CD4-positive, alpha-beta T cell treated with Interleukin-6 for 4 hours (primary cell): Measurements from ENCODE around the gene DYNC1LI2.

Experiments used
- DNase-seq: peaks from one replicate; pipeline ENCODE4 v3.0.0-alpha.2; 2020; ENCODE audit warnings: mixed read lengths

Gene DYNC1LI2

GRCh38 chr16:66735891-66736290 lies 15.5 kb downstream of the DYNC1LI2 start:
- no peak for DNase-seq

- no peak for DNase-seq
Observed at GRCh38 chr16:66731101-66731500, 20.3 kb downstream of the DYNC1LI2 start.

- no peak for DNase-seq
Observed at GRCh38 chr16:66728804-66729203, 22.6 kb downstream of the DYNC1LI2 start.

- DNase-seq = no peak
Observed at GRCh38 chr16:66728117-66728787, 23.2 kb downstream of the DYNC1LI2 start.

- no peak for DNase-seq
Observed at GRCh38 chr16:66720766-66721165, 30.6 kb downstream of the DYNC1LI2 start.

- DNase-seq = no peak
Observed at GRCh38 chr16:66719246-66719645, 32.2 kb downstream of the DYNC1LI2 start.

- DNase-seq = no peak
Observed at GRCh38 chr16:66717776-66718175, 33.6 kb downstream of the DYNC1LI2 start.

- peak; percentile 12 for DNase-seq
Observed at GRCh38 chr16:66717112-66717675, 34.2 kb downstream of the DYNC1LI2 start.

- no peak for DNase-seq
Observed at GRCh38 chr16:66714654-66715307, 36.6 kb downstream of the DYNC1LI2 start.

- DNase-seq = no peak
Observed at GRCh38 chr16:66714062-66714461, 37.3 kb downstream of the DYNC1LI2 start.

- DNase-seq = no peak
Observed at GRCh38 chr16:66713076-66713475, 38.3 kb downstream of the DYNC1LI2 start.

- no peak for DNase-seq
Observed at GRCh38 chr16:66712512-66712911, 38.9 kb downstream of the DYNC1LI2 start.

GRCh38 chr16:66711581-66711980 lies 39.8 kb downstream of the DYNC1LI2 start:
- no peak for DNase-seq

GRCh38 chr16:66706506-66706880 lies 44.9 kb downstream of the DYNC1LI2 start:
- DNase-seq = no peak

GRCh38 chr16:66705790-66706505 lies 45.5 kb downstream of the DYNC1LI2 start:
- DNase-seq = no peak

GRCh38 chr16:66703406-66704215 lies 47.8 kb downstream of the DYNC1LI2 start:
- no peak for DNase-seq

- no peak for DNase-seq
Observed at GRCh38 chr16:66701516-66701915, 49.9 kb downstream of the DYNC1LI2 start.

- no peak for DNase-seq
Observed at GRCh38 chr16:66701026-66701425, 50.4 kb downstream of the DYNC1LI2 start.

GRCh38 chr16:66699898-66700297 lies 51.5 kb downstream of the DYNC1LI2 start:
- no peak for DNase-seq

- no peak for DNase-seq
Observed at GRCh38 chr16:66698046-66698445, 53.4 kb downstream of the DYNC1LI2 start.

GRCh38 chr16:66696669-66697630 lies 54.5 kb downstream of the DYNC1LI2 start, which contains the start of gene CMTM4:
Gene CMTM4, minus strand, starts transcription at chr16:66696743. Its CDS starts 218 bp downstream, at chr16:66696525.
- DNase-seq = peak; percentile 81
